Stomach smooth muscle (tissue), 2 donors: ENCODE measurements around the gene FANCI.
"Not testable (repeated sequence)": the region's sequence is repeated elsewhere in the genome, so short reads cannot be mapped to it uniquely, and the experiment has no call there.

Source experiments
- H3K27ac ChIP-seq: one replicate; pipeline ENCODE4 v1.7.0; 2013; ENCODE audit warnings: mild to moderate bottlenecking, low read length, inconsistent platforms
- H3K27me3 ChIP-seq, 2 donors: one replicate each; pipeline ENCODE4 v1.7.0; 2013; ENCODE audit warnings: low read length in 2 of 2; ENCODE audit not compliant: insufficient read depth in 2 of 2, control insufficient read depth in 1 of 2
- H3K36me3 ChIP-seq, 2 donors: one replicate each; pipeline ENCODE4 v1.7.0; 2013; ENCODE audit warnings: low read length in 2 of 2; ENCODE audit not compliant: control insufficient read depth in 2 of 2, insufficient read depth in 2 of 2
- H3K4me1 ChIP-seq: one replicate; pipeline ENCODE4 v1.7.0; 2013; ENCODE audit warnings: low read length; ENCODE audit not compliant: control insufficient read depth, insufficient read depth
- H3K4me3 ChIP-seq, 2 donors: one replicate each; pipeline ENCODE4 v1.7.0; 2013; ENCODE audit warnings: low read length in 2 of 2
- H3K9ac ChIP-seq, 2 donors: one replicate each; pipeline ENCODE4 v1.7.0; 2013; ENCODE audit warnings: low read length in 2 of 2, mild to moderate bottlenecking in 1 of 2
- H3K9me3 ChIP-seq, 2 donors: one replicate each; pipeline ENCODE4 v1.7.0; 2013; ENCODE audit warnings: low read length in 2 of 2; ENCODE audit not compliant: control insufficient read depth in 2 of 2
- donor health status: healthy.
- donor health status: Pancreatic carcinoma.

Gene FANCI

DNA sequence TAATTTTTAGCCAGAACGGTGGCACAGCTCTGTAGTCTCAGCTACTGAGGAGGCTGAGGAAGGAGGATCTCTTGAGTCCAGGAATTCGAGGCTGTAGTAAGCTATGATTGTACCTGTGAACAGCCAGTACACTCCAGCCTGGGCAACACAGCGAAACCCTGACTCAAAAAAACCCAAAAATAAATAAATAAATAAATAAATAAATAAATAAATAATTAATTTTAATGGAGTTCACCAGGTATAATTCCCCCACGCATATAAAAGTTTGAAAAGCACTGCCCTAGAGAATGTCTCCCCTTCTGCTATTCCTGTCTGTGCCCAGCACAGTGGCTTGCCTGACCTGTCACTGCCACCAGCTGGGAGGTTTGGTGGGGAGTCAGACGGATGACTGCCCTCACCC is 18.2 kb upstream of the FANCI start:
- no peak overlapping the region for H3K9ac ChIP-seq
- H3K9me3 ChIP-seq, result no peaks in the 10 kb centered on the region
- no peaks in the 10 kb centered on the region for H3K27me3 ChIP-seq
- no peak overlapping the region for H3K27ac ChIP-seq
- H3K4me3 ChIP-seq, result no peak overlapping the region
- H3K36me3 ChIP-seq, result no peaks in the 10 kb centered on the region
- no peaks in the 10 kb centered on the region for H3K4me1 ChIP-seq

- Histone ChIP-seq H3K9ac (no peak overlapping the region), H3K9me3 (no peaks in the 10 kb centered on the region), H3K4me1 (no peaks in the 10 kb centered on the region), H3K36me3 (no peaks in the 10 kb centered on the region), H3K4me3 (no peak overlapping the region), H3K27me3 (no peaks in the 10 kb centered on the region), H3K27ac (no peak overlapping the region)
These were observed 17.2 kb upstream of the FANCI start for GRCh38 chr15:89226359-89227221.

GRCh38 chr15:89227425-89227824 is 16.4 kb upstream of the FANCI start:
- H3K9me3 ChIP-seq, result no peaks in the 10 kb centered on the region
- no peaks in the 10 kb centered on the region for H3K36me3 ChIP-seq
- no peak overlapping the region for H3K27ac ChIP-seq
- H3K27me3 ChIP-seq, result no peaks in the 10 kb centered on the region
- no peak overlapping the region for H3K9ac ChIP-seq
- H3K4me1 ChIP-seq, result no peaks in the 10 kb centered on the region
- H3K4me3 ChIP-seq, result no peak overlapping the region

GRCh38 chr15:89230277-89230676 is 13.5 kb upstream of the FANCI start:
- Histone ChIP-seq H3K9ac (no peak overlapping the region), H3K27me3 (no peaks in the 10 kb centered on the region), H3K27ac (no peak overlapping the region), H3K4me3 (no peak overlapping the region), H3K36me3 (no peaks in the 10 kb centered on the region), H3K4me1 (no peaks in the 10 kb centered on the region), H3K9me3 (no peaks in the 10 kb centered on the region)

DNA sequence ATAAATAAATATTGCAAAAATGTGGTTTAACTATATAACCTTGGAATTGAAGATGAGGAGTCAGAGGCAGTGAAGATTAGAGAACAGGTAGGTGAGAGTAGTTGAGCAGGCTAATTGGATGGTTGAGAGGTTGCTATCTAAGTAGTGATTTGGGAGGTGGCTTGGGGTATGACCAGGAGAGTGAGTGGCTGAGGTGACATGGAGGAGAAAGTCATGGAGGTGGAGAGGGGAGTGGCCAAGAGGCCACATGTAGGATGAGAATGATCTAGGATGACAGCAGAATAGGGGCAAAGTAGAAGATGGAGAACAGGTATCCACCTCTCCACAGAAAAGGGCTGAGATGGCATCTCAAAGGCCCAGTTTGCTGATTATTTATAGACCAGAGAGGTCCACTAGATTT is 11.9 kb upstream of the FANCI start:
- no peaks in the 10 kb centered on the region for H3K9me3 ChIP-seq
- no peaks in the 10 kb centered on the region for H3K36me3 ChIP-seq
- no peak overlapping the region for H3K4me3 ChIP-seq
- no peaks in the 10 kb centered on the region for H3K4me1 ChIP-seq
- H3K27ac ChIP-seq, result no peak overlapping the region
- no peaks in the 10 kb centered on the region for H3K27me3 ChIP-seq
- H3K9ac ChIP-seq, result no peak overlapping the region

DNA sequence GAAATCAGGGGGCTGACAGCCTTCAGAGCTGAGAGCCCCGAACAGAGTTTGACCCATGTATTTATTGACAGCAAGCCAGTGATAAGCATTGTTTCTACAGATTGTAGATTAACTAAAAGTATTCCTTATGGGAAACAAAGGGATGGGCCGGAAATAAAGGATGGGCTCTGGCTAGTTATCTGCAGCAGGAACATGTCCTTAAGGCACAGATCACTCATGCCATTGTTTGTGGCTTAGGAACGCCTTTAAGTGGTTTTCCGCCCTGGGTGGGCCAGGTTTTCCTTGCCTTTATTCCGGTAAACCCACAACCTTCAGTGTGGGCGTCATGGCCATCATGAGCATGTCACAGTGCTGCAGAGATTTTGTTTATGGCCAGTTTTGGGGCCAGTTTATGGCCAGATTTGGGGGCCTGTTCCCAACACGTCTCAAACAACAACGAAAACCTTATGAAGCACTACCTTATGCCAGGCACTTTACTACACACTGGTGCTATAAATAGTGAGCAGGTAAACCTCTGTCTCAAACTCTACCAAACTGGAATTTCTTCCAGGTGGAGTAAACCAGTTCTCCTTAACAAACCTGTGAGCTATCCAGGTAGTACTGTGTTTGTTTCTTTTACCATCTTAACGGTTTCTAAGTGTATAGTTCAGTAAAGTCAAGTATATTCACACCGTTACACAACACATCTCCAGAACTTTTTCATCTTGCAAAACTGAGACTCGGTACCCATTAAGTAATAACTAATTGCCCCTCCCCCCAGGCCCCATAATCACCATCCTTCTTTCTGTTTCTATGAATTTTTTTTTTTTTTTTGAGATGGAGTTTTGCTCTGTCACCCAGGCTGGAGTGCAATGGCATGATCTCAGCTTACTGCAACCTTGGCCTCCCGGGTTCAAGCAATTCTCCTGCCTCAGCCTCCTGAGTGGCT is 3.6 kb upstream of the FANCI start:
- not testable (repeated sequence) for H3K9me3 ChIP-seq, H3K36me3 ChIP-seq, H3K9ac ChIP-seq, H3K27me3 ChIP-seq, H3K27ac ChIP-seq, H3K4me3 ChIP-seq
- peaks cover 13% of the 10 kb centered on the region for H3K4me1 ChIP-seq

DNA sequence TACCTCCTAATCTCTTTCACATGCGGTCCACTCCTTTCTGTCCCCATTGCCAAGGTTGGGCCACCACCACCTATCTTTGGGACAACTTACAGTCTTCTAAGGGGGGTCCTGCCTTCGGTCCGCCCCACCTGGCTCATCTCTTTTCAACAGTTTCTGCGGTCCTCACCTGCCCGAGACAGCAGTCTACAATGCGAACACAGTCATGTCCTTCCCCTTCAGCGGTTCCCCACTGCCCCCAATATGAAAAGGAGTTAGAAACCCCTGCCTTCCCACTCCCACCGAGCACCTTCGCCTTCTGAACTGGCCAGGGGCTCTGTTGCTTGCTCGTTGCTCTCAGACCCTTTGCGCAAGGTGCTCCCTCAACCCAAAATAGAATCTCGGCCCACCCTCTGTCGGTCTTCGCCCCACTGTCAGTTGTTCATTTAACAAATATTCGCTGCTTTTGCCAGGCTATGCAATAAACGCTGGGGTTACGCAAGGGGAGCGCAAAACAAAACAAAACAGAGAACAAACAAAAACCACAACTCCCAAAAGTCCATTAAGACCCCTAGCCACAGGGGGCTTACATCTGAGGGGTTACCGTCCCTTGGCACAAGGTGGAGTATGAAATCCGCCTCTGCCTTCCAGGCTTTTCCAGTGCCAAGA is 611 bp upstream of the FANCI start:
- H3K27ac ChIP-seq, result no peak overlapping the region
- H3K9ac ChIP-seq, result peak overlapping the region; percentile 81 to 82
- H3K9me3 ChIP-seq, result no peaks in the 10 kb centered on the region

GRCh38 chr15:89244574-89244903 is 760 bp downstream of the FANCI start:
- Histone ChIP-seq H3K4me3 (peak overlapping the region; percentile 86 to 98), H3K27ac (no peak overlapping the region), H3K27me3 (no peaks in the 10 kb centered on the region), H3K36me3 (no peaks in the 10 kb centered on the region), H3K9ac (peak overlapping the region; percentile 71 to 81), H3K9me3 (no peaks in the 10 kb centered on the region), H3K4me1 (peaks cover 13% of the 10 kb centered on the region)

More for the DNA sequence above, 611 bp upstream of the FANCI start:
- peaks cover 13% of the 10 kb centered on the region for H3K4me1 ChIP-seq
- H3K27me3 ChIP-seq, result no peaks in the 10 kb centered on the region
- peak overlapping the region; percentile 86 to 98 for H3K4me3 ChIP-seq
- H3K36me3 ChIP-seq, result no peaks in the 10 kb centered on the region

GRCh38 chr15:89247446-89247845 is 3.7 kb downstream of the FANCI start:
- H3K36me3 ChIP-seq, result no peaks in the 10 kb centered on the region
- no peak overlapping the region for H3K4me3 ChIP-seq
- H3K27ac ChIP-seq, result no peak overlapping the region
- no peaks in the 10 kb centered on the region for H3K27me3 ChIP-seq
- H3K4me1 ChIP-seq, result peaks cover 13% of the 10 kb centered on the region
- H3K9ac ChIP-seq, result no peak overlapping the region
- H3K9me3 ChIP-seq, result no peaks in the 10 kb centered on the region

DNA sequence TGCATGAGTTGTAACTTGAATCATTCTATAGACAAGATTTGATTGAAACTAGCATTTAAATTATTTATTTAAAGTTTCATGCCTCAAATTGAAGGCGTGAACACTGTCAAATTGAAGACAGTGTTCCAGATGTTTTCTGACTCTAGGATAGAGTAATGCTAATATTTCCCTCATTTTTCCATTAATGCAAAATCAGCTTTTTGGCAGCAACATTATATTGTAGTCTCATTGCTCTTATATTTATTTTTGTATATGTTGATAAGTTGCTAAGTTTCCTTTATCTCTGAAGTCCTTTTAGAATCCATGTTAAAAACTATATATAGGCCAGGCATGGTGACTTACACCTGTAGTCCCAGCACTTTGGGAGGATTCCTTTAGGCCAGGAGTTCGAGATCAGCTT is 4.8 kb downstream of the FANCI start:
- Histone ChIP-seq H3K4me1 (peaks cover 6% of the 10 kb centered on the region), H3K9ac (no peak overlapping the region), H3K27ac (no peak overlapping the region), H3K27me3 (no peaks in the 10 kb centered on the region), H3K36me3 (no peaks in the 10 kb centered on the region), H3K9me3 (no peaks in the 10 kb centered on the region), H3K4me3 (no peak overlapping the region)
